MCF 10A (cell line): ENCODE measurements around the gene GXYLT1. TPM values are rescaled to one million over a fixed set of nuclear protein-coding genes. Genes with fewer than 3 reads are reported as not detected.

Experiments used
- BruUV-seq: library from RNA; stranded (reverse); fragments of 400-500 nt; replicated peaks from 2 replicates; lab custom pipeline; 2021; lab: Mats Ljungman, UMichigan
- CTCF ChIA-PET: fragments of 300-600 bp; sonication (Branson Sonifier 250); formaldehyde crosslinking; extraction: SDS; loops from one replicate; lab custom pipeline; 2021; ENCODE audit warnings: antibody characterized with exemption, inconsistent platforms; lab: Yijun Ruan, JAX
- POLR2A ChIA-PET: fragments of 300-600, 350-650 bp; sonication (Branson Sonifier 250); formaldehyde crosslinking; extraction: SDS; loops from one replicate; lab custom pipeline; 2020; ENCODE audit warnings: antibody characterized with exemption, inconsistent platforms; lab: Yijun Ruan, JAX
- DNase-seq: peaks from one replicate; pipeline ENCODE4 v3.0.0-alpha.2; 2018; ENCODE audit not compliant: unreplicated experiment
- H3K27ac Mint-ChIP-seq: one replicate; pipeline ENCODE4 v1.8.0; 2022; ENCODE audit warnings: mild to moderate bottlenecking, low read depth, mixed read lengths; ENCODE audit not compliant: unreplicated experiment
- H3K27me3 Mint-ChIP-seq: one replicate; pipeline ENCODE4 v1.8.0; 2022; ENCODE audit warnings: mixed read lengths; ENCODE audit not compliant: insufficient read depth, unreplicated experiment
- H3K36me3 Mint-ChIP-seq: one replicate; pipeline ENCODE4 v1.8.0; 2022; ENCODE audit warnings: mild to moderate bottlenecking, moderate library complexity, mixed read lengths; ENCODE audit not compliant: insufficient read depth, unreplicated experiment
- H3K4me1 Mint-ChIP-seq: one replicate; pipeline ENCODE4 v1.8.0; 2022; ENCODE audit warnings: mixed read lengths; ENCODE audit not compliant: insufficient read depth, unreplicated experiment
- H3K4me3 Mint-ChIP-seq: one replicate; pipeline ENCODE4 v1.8.0; 2022; ENCODE audit warnings: mild to moderate bottlenecking, moderate library complexity, mixed read lengths; ENCODE audit not compliant: unreplicated experiment
- H3K9me3 Mint-ChIP-seq: one replicate; pipeline ENCODE4 v1.8.0; 2022; ENCODE audit warnings: mixed read lengths; ENCODE audit not compliant: unreplicated experiment
- CTCF ChIP-seq: fragments of 200-600 bp; IDR thresholded peaks from one replicate; pipeline ENCODE4 v1.8.0; 2022; ENCODE audit warnings: antibody characterized with exemption, mild to moderate bottlenecking; ENCODE audit not compliant: unreplicated experiment
- intact Hi-C: fragments of 100-400 bp; cut with micrococcal nuclease; formaldehyde crosslinking; loops from 2 replicates; pipeline ENCODE4 v1.14.1; 2022
- total RNA-seq: library from RNA; stranded (reverse); gene quantifications from 2 replicates; pipeline ENCODE4 v1.2.3, GENCODE V29; 2022

Gene GXYLT1
- total RNA-seq, 1 experiment from 2014 or later, result 12.4 TPM

GRCh38 chr12:42144158-42144407, 591 bp downstream of the GXYLT1 start:
- H3K4me3 Mint-ChIP-seq, result peak overlapping the region; percentile 85
- intact Hi-C loops, result no loop called here
- peaks cover 30% of the 10 kb centered on the region for H3K4me1 Mint-ChIP-seq
- BruUV-seq, result no TSS peak
- H3K27ac Mint-ChIP-seq, result peak overlapping the region; percentile 92
- POLR2A ChIA-PET, result interaction anchor here (1.7 to 2.3 kb wide), 3 partner anchors 13 to 94 kb away, joined by 5 to 18 read pairs (median 14); partner anchors contain the start of gene YAF2
- no peaks in the 10 kb centered on the region for H3K9me3 Mint-ChIP-seq
- peak; percentile 26 for DNase-seq
- peaks cover 6% of the 10 kb centered on the region for H3K36me3 Mint-ChIP-seq
- no peak for TF ChIP-seq CTCF
- H3K27me3 Mint-ChIP-seq, result no peaks in the 10 kb centered on the region
- CTCF ChIA-PET, result interaction anchor here (0.7 to 1.3 kb wide), 2 partner anchors 228 to 429 kb away, joined by 3 to 6 read pairs; no protein-coding TSS in a partner anchor

DNA sequence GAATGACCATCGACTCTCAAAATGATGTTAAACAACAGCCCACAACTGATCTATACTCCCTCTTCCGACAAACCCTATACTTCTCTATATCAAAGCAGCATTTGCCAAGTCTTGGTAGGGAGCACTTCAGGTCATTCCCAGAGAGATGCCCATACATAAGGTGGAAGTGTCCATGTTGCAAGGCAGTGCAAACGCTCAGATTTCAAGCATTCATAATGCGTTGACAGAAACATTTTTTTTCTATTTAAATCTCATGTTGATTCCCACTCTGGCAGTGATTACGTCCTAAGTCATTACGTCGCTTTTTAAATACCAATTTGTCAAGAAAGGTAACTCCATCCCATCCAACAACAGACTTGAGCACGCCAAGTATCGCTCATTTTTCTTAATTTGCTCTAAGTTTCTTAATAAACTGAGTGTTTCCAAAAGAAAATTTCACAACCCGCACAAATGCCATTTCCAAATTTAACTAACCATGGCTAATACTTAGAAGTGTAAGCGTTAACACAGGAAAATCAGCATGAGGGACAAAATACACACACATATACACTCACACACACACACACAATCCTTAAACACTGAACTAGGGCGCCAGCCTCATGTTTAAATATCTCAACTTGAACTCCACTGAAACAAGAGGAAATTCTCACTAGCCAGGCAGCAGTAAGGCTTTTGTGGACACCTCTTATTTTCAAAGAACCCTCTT, 1.1 kb downstream of the GXYLT1 start:
- H3K9me3 Mint-ChIP-seq, result no peaks in the 10 kb centered on the region
- H3K36me3 Mint-ChIP-seq, result peaks cover 6% of the 10 kb centered on the region
- no peak for TF ChIP-seq CTCF
- peak; percentile 47 for DNase-seq
- intact Hi-C loops, result loop anchor here (2.0 kb wide), 1 partner anchor 87 kb away; no protein-coding TSS in a partner anchor
- H3K27ac Mint-ChIP-seq, result peak overlapping the region; percentile 92
- CTCF ChIA-PET, result no interaction called here
- BruUV-seq, result TSS peak; percentile 47
- H3K4me1 Mint-ChIP-seq, result peaks cover 30% of the 10 kb centered on the region
- POLR2A ChIA-PET, result interaction anchor here (0.6 to 2.9 kb wide), 9 partner anchors 9 to 1397 kb away, joined by 3 to 18 read pairs (median 5); partner anchors contain the start of genes PPHLN1, YAF2 and ZCRB1
- H3K27me3 Mint-ChIP-seq, result no peaks in the 10 kb centered on the region
- H3K4me3 Mint-ChIP-seq, result peak overlapping the region; percentile 85

- H3K27me3 Mint-ChIP-seq, result no peaks in the 10 kb centered on the region
- no peak overlapping the region for H3K4me3 Mint-ChIP-seq
- H3K27ac Mint-ChIP-seq, result no peak overlapping the region
- DNase-seq, result no peak
- ChIA-PET POLR2A (interaction anchor here (0.7 to 2.9 kb wide), 8 partner anchors 10 to 260 kb away, joined by 3 to 15 read pairs (median 5); partner anchors contain the start of genes PPHLN1 and ZCRB1), CTCF (interaction anchor here (0.6 to 1.7 kb wide), 5 partner anchors 10 to 346 kb away, joined by 3 to 5 read pairs (median 3); no protein-coding TSS in a partner anchor)
- no peaks in the 10 kb centered on the region for H3K9me3 Mint-ChIP-seq
- TF ChIP-seq CTCF, result no peak
- H3K36me3 Mint-ChIP-seq, result peaks cover 6% of the 10 kb centered on the region
- no TSS peak for BruUV-seq
- intact Hi-C loops, result loop anchor here (2.0 kb wide), 1 partner anchor 89 kb away; no protein-coding TSS in a partner anchor
- peaks cover 30% of the 10 kb centered on the region for H3K4me1 Mint-ChIP-seq
Measured at GRCh38 chr12:42141981-42142606, 2.6 kb downstream of the GXYLT1 start.

- H3K4me3 Mint-ChIP-seq, result no peak overlapping the region
- H3K4me1 Mint-ChIP-seq, result peaks cover 30% of the 10 kb centered on the region
- TF ChIP-seq CTCF, result no peak
- H3K36me3 Mint-ChIP-seq, result peaks cover 6% of the 10 kb centered on the region
- CTCF ChIA-PET, result interaction anchor here (1.1 to 1.6 kb wide), 2 partner anchors 94 to 231 kb away, joined by 3 to 4 read pairs; no protein-coding TSS in a partner anchor
- BruUV-seq, result no TSS peak
- POLR2A ChIA-PET, result interaction anchor here (0.7 to 2.9 kb wide), 4 partner anchors 8 to 186 kb away, joined by 3 to 15 read pairs (median 8); partner anchors contain the start of genes PPHLN1 and ZCRB1
- no peak overlapping the region for H3K27ac Mint-ChIP-seq
- no peaks in the 10 kb centered on the region for H3K9me3 Mint-ChIP-seq
- intact Hi-C loops, result no loop called here
- H3K27me3 Mint-ChIP-seq, result no peaks in the 10 kb centered on the region
- peak; percentile 13 for DNase-seq
Measured at GRCh38 chr12:42140901-42141300, 3.8 kb downstream of the GXYLT1 start.
